SU-DHL-6 (cell line): ENCODE results near the gene DNAJB4.

ENCODE experiments used
- H2AFZ ChIP-seq: fragments of 200-600 bp; sonication (generic); 2 replicates; pipeline ENCODE4 v1.6.1; 2014; ENCODE audit warnings: low read depth, mild to moderate bottlenecking, moderate library complexity, mixed read lengths, antibody characterized with exemption, low read length; ENCODE audit not compliant: severe bottlenecking
- H3F3A ChIP-seq: fragments of 200-600 bp; shearing (Covaris generic); 2 replicates; pipeline ENCODE4 v1.6.0; 2016; ENCODE audit warnings: antibody characterized with exemption, mild to moderate bottlenecking; ENCODE audit not compliant: insufficient read depth
- H3K27ac ChIP-seq: fragments of 200-600 bp; sonication (generic); 2 replicates; pipeline ENCODE4 v1.5.1; 2016; ENCODE audit warnings: low read depth, mild to moderate bottlenecking, low read length, moderate library complexity, mixed read lengths
- H3K27me3 ChIP-seq: fragments of 200-600 bp; sonication (generic), shearing (Covaris generic); 2 replicates; pipeline ENCODE4 v1.6.0; 2014; ENCODE audit warnings: mild to moderate bottlenecking, low read length
- H3K36me3 ChIP-seq: fragments of 200-600 bp; sonication (generic); 2 replicates; pipeline ENCODE4 v1.6.1; 2014; ENCODE audit warnings: mild to moderate bottlenecking, low read length, mixed read lengths
- H3K4me2 ChIP-seq: fragments of 300-600, 200-600 bp; shearing (Covaris generic), sonication (generic); 2 replicates; pipeline ENCODE4 v1.6.0; 2014; ENCODE audit warnings: low read length, low read depth, mild to moderate bottlenecking; ENCODE audit not compliant: poor library complexity, severe bottlenecking
- H3K4me3 ChIP-seq: fragments of 200-600 bp; sonication (generic); 2 replicates; pipeline ENCODE4 v1.5.1; 2014; ENCODE audit warnings: antibody characterized with exemption, low read length, mild to moderate bottlenecking, mixed read lengths; ENCODE audit not compliant: insufficient read depth, poor library complexity, severe bottlenecking
- H3K79me2 ChIP-seq: fragments of 200-600 bp; sonication (generic); 2 replicates; pipeline ENCODE4 v1.6.1; 2014; ENCODE audit warnings: mild to moderate bottlenecking, low read length, moderate library complexity; ENCODE audit not compliant: insufficient read depth
- H3K9ac ChIP-seq: fragments of 200-600 bp; sonication (generic); 2 replicates; pipeline ENCODE4 v1.7.0; 2014; ENCODE audit warnings: mild to moderate bottlenecking, low read length
- H3K9me2 ChIP-seq: fragments of 200-600 bp; sonication (generic); replicated peaks from 2 replicates; pipeline ENCODE4 v1.6.1; 2014; ENCODE audit warnings: low read length; ENCODE audit not compliant: insufficient read depth
- H3K9me3 ChIP-seq: fragments of 200-600 bp; sonication (generic); 2 replicates; pipeline ENCODE4 v1.6.1; 2014; ENCODE audit warnings: low read length, mixed read lengths; ENCODE audit not compliant: insufficient read depth
- H4K20me1 ChIP-seq: fragments of 200-600 bp; sonication (generic); 2 replicates; pipeline ENCODE4 v1.6.1; 2014; ENCODE audit warnings: low read depth, mild to moderate bottlenecking, antibody characterized with exemption, low read length, moderate library complexity, mixed read lengths
- EZH2phosphoT487 ChIP-seq: fragments of 200-600 bp; sonication (generic), shearing (Covaris generic); conservative IDR thresholded peaks from 2 replicates; pipeline ENCODE4 v1.6.1; 2018; ENCODE audit warnings: mild to moderate bottlenecking, antibody characterized with exemption, low read length, moderate library complexity, mixed read lengths
- TF ChIP-seq, protein P1 (sequence below): fragments of 200-600 bp; sonication (generic); IDR thresholded peaks from one replicate; pipeline ENCODE4 v1.5.1; 2017; ENCODE audit warnings: antibody characterized with exemption, mild to moderate bottlenecking, low read length, moderate library complexity; ENCODE audit not compliant: insufficient read depth, poor library complexity, severe bottlenecking

The DNAJB4 gene

DNA sequence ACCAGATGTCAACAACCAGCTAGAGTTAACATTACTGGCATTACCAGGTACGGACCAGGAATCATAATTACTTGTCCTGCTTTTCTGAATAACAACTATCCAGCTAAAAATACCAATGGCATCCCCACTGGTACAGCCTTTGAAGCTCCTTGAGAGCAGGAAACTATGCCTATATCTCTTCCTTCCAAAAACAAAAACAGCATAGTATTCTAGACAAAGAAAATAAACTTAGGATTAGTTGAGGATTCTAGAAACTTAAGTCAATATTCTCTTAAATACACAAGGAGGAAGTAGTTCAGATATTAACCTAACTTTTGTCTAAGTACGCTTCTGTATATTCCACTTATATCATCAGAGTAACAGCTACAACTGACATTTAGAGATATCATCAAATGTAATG is 28.8 kb upstream of the DNAJB4 start:
- H3K27me3 ChIP-seq, result no peaks in the 10 kb centered on the region
- H3K27ac ChIP-seq, result peak overlapping the region; percentile 4; the same call in 1 of the 2 replicates
- no peaks in the 10 kb centered on the region for H3K9me3 ChIP-seq
- peaks cover 94% of the 10 kb centered on the region for H3K79me2 ChIP-seq
- peaks cover 40% of the 10 kb centered on the region for H3K36me3 ChIP-seq
- peaks cover 3% of the 10 kb centered on the region; the same call in 1 of the 2 replicates for H3F3A ChIP-seq
- no peaks in the 10 kb centered on the region for H3K9me2 ChIP-seq
- H2AFZ ChIP-seq, result no peak overlapping the region
- H3K4me3 ChIP-seq, result peak overlapping the region; percentile 87
- TF ChIP-seq, protein P1, sequence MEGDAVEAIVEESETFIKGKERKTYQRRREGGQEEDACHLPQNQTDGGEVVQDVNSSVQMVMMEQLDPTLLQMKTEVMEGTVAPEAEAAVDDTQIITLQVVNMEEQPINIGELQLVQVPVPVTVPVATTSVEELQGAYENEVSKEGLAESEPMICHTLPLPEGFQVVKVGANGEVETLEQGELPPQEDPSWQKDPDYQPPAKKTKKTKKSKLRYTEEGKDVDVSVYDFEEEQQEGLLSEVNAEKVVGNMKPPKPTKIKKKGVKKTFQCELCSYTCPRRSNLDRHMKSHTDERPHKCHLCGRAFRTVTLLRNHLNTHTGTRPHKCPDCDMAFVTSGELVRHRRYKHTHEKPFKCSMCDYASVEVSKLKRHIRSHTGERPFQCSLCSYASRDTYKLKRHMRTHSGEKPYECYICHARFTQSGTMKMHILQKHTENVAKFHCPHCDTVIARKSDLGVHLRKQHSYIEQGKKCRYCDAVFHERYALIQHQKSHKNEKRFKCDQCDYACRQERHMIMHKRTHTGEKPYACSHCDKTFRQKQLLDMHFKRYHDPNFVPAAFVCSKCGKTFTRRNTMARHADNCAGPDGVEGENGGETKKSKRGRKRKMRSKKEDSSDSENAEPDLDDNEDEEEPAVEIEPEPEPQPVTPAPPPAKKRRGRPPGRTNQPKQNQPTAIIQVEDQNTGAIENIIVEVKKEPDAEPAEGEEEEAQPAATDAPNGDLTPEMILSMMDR, result no peak
- TF ChIP-seq EZH2phosphoT487, result no peak
- H4K20me1 ChIP-seq, result peaks cover 58% of the 10 kb centered on the region
- peak overlapping the region; percentile 73 for H3K4me2 ChIP-seq
- peak overlapping the region; percentile 95 for H3K9ac ChIP-seq

DNA sequence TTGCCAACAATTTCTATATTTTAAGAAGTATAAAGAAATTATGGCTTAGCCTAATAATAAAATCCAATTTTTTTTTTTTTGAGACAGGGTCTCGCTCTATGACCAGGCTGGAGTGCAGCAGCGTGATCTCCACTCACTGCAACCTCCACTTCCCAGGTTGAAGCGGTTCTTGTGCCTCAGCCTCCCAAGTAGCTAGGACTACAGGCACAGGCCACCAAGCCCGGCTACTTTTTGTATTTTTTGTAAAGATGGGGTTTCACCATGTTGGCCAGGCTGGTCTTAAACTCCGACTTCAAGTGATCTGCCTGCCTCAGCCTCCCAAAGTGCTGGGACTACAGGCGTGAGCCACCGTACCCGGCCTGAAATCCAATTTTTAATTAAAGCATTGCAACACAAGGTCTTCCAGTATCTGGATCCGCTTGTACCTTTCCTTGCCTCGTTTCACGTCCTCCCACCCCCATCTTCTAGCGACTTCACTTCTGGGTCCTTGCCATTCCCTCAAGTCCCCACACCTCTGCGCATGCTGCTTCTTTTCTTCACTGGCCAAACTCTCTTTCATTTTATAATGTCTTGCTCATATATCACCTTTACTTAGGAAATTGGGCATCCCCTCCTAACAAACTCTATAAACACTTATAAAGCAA is 28.2 kb upstream of the DNAJB4 start:
- H2AFZ ChIP-seq, result no peak overlapping the region
- H3K27ac ChIP-seq, result 0 out of 2 replicates have a peak overlapping the region, but pooled peaks have one; percentile 4
- no peaks in the 10 kb centered on the region for H3K9me2 ChIP-seq
- TF ChIP-seq EZH2phosphoT487, result no peak
- TF ChIP-seq, protein P1, result no peak
- H3K27me3 ChIP-seq, result no peaks in the 10 kb centered on the region
- H3K4me3 ChIP-seq, result peak overlapping the region; percentile 87
- peaks cover 3% of the 10 kb centered on the region; the same call in 1 of the 2 replicates for H3F3A ChIP-seq
- H3K4me2 ChIP-seq, result peak overlapping the region; percentile 73
- H3K36me3 ChIP-seq, result peaks cover 39% of the 10 kb centered on the region
- H4K20me1 ChIP-seq, result peaks cover 52% of the 10 kb centered on the region
- no peaks in the 10 kb centered on the region for H3K9me3 ChIP-seq
- peak overlapping the region; percentile 95 for H3K9ac ChIP-seq
- peaks cover 94% of the 10 kb centered on the region for H3K79me2 ChIP-seq

DNA sequence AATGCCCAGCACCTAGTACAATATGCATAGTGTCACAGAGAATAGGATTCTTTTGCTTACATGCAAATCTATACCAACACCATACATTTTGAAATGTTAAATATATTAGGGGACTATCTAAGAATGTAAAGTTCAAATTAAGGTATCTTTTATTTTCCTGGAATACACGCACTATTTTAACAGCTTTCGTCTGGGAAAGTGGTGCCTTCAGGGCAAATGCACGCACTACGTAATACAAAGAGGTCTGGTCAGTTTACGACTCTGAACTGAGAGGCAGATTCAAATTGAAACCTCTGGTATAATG is 26.8 kb upstream of the DNAJB4 start:
- Histone ChIP-seq H3K79me2 (peaks cover 92% of the 10 kb centered on the region), H3K36me3 (peaks cover 42% of the 10 kb centered on the region)
- TF ChIP-seq EZH2phosphoT487, result no peak
- TF ChIP-seq, protein P1, result no peak

More for the DNA sequence above, 26.8 kb upstream of the DNAJB4 start:
- Histone ChIP-seq H3K27ac (peak overlapping the region; percentile 93), H3K4me2 (peak overlapping the region; percentile 73), H4K20me1 (peaks cover 43% of the 10 kb centered on the region), H3K9me2 (no peaks in the 10 kb centered on the region), H3K9ac (peak overlapping the region; percentile 95), H2AFZ (no peak overlapping the region), H3K9me3 (no peaks in the 10 kb centered on the region), H3K4me3 (peak overlapping the region; percentile 87), H3F3A (peaks cover 3% of the 10 kb centered on the region; the same call in 1 of the 2 replicates), H3K27me3 (no peaks in the 10 kb centered on the region)
